ENCODE measurements around the gene GMEB1. TPM values are rescaled to one million over a fixed set of nuclear protein-coding genes. Genes with fewer than 3 reads are reported as not detected.
A peak's percentile ranks its signal among the peaks of the same experiment; 100 is the strongest.
"Not testable (repeated sequence)": the region's sequence is repeated elsewhere in the genome, so short reads cannot be mapped to it uniquely, and the experiment has no call there.

GMEB1 gene
- total RNA-seq, 2 donors from 2014 or later, result 4.7 to 15.5 TPM

DNA sequence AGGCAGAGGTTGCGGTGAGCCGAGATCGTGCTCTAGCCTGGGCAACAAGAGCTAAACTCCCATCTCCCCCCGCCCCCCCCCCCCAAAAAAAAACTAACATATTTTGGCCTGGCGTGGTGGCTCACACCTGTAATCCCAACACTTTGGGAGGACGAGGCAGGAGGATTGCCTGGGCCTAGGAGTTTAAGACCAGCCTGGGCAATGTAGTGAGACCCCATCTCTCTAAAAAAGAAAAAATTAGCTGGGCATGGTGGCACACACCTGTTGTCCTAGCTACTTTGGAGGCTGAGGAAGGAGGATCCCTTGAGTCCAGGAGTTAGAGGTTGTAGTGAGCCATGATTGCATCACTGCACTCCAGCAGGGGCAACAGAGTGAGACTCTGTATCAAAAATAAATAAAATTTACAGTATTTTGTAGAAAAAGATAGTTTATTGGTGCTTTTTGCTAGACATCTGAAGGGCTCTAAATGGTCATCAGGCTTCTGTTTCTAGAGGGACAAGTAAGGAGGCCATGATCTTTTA lies 77.1 kb downstream of the GMEB1 start:
- TF ChIP-seq, protein P1, sequence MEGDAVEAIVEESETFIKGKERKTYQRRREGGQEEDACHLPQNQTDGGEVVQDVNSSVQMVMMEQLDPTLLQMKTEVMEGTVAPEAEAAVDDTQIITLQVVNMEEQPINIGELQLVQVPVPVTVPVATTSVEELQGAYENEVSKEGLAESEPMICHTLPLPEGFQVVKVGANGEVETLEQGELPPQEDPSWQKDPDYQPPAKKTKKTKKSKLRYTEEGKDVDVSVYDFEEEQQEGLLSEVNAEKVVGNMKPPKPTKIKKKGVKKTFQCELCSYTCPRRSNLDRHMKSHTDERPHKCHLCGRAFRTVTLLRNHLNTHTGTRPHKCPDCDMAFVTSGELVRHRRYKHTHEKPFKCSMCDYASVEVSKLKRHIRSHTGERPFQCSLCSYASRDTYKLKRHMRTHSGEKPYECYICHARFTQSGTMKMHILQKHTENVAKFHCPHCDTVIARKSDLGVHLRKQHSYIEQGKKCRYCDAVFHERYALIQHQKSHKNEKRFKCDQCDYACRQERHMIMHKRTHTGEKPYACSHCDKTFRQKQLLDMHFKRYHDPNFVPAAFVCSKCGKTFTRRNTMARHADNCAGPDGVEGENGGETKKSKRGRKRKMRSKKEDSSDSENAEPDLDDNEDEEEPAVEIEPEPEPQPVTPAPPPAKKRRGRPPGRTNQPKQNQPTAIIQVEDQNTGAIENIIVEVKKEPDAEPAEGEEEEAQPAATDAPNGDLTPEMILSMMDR (IDR thresholded peaks at IDR 0.05), result no peak
- H3K27ac ChIP-seq, result no peak overlapping the region
- ATAC-seq (ENCODE audit: insufficient number of reproducible peaks, low FRiP score, low read depth) (no peak), DNase-seq (ENCODE audit: low spot score) (no peak)
- H3K9me3 ChIP-seq, result no peaks in the 10 kb centered on the region
- peaks cover 27% of the 10 kb centered on the region for H3K36me3 ChIP-seq
- no peak overlapping the region for H3K4me3 ChIP-seq
- peaks cover 48 to 79% of the 10 kb centered on the region in 2 donors for H3K4me1 ChIP-seq (ENCODE audit: control insufficient read depth in 1 of 2, low read depth in 2 of 2)
- no peaks in the 10 kb centered on the region for H3K27me3 ChIP-seq (replicated peaks; ENCODE audit: insufficient read depth)

DNA sequence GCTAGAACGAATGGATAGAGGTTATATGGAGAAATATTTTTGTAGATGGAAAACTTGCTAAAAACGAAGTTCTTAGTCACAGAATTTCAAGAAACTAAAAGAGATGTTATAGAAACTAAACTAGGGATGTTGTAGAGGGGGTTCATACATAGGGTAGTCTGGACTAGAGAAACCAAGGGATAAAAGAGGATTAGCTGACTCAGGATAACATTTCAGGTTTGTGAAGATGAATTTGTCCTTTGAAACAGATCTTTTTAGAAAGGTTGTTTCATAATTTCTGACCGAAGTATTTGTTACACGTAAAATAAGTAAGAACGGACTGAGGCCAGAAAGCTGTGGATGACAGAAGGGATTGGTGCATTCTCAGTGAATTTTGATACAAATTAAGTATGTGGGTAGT lies 81.7 kb downstream of the GMEB1 start:
- no peak overlapping the region for H3K27ac ChIP-seq
- TF ChIP-seq, protein P1 (IDR thresholded peaks at IDR 0.05), result no peak
- peaks cover 3% of the 10 kb centered on the region for H3K36me3 ChIP-seq
- no peaks in the 10 kb centered on the region for H3K9me3 ChIP-seq
- no peak overlapping the region for H3K4me3 ChIP-seq
- H3K27me3 ChIP-seq (replicated peaks; ENCODE audit: insufficient read depth), result no peaks in the 10 kb centered on the region
- no peak for DNase-seq (ENCODE audit: low spot score)
- peaks cover 64 to 91% of the 10 kb centered on the region in 2 donors for H3K4me1 ChIP-seq (ENCODE audit: control insufficient read depth in 1 of 2, low read depth in 2 of 2)
- ATAC-seq (ENCODE audit: insufficient number of reproducible peaks, low FRiP score, low read depth), result no peak

DNA sequence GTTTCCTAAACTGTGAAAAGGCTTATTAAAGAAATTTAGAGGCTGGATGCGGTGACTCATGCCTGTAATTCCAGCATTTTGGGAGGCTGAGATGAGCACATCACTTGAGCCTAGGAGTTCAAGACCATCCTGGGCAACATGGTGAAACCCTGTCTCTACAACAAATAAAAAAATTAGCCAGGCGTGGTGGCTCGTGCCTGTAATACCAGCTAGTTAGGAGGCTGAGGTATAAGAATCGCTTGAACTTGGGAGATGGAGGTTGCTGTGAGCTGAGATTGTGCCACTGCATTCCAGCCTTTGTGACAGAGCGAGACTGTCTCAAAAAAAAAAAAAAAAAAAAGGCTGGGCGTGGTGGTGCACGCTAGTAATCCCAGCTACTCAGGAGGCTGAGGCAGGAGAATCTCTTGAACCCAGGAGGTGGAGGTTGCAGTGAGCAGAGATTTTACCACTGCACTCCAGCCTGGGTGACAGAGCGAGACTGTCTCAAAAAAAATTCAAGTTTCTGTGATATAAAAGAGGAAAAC lies 82.2 kb downstream of the GMEB1 start:
- not testable (repeated sequence) for H3K9me3 ChIP-seq; H3K36me3 ChIP-seq; H3K27ac ChIP-seq; H3K27me3 ChIP-seq (replicated peaks; ENCODE audit: insufficient read depth); ATAC-seq (ENCODE audit: insufficient number of reproducible peaks, low FRiP score, low read depth); DNase-seq (ENCODE audit: low spot score)
- Histone ChIP-seq H3K4me3 (peak overlapping the region; percentile 22), H3K4me1 (ENCODE audit: control insufficient read depth in 1 of 2, low read depth in 2 of 2) (peaks cover 67 to 93% of the 10 kb centered on the region in 2 donors)

DNA sequence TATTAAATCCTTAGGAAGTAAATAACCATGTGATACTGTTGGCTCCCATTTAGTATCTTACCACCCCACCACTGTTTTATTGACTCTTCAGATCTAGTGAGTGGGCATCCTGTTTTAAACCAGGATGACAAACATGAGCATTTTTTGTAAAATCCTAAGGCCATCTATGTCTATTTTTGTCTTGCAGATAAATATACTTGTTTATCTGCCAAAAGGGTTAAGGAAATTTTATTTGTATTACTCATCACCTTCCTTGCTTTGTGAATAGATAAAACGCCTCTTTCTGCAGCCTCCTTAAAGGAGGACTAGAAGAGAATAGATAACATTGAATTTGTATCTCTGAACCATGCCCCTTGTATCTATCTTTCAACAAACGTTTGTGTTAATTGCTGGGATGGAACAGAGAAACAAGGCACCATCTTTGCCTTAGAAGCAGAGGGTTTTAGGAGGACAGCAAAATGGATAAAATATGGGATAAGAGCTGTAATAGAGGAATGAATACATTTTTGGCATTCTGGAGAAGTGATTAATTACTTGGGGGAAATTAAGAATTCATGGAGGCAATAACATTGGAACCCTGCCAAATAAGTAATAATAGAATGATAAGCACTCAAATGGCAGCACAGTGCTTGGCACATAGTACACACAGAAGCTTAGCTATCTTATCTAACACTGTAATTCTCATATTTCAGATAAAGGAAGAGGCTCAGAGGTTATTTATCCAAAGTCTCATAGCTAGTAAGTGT lies 82.9 kb downstream of the GMEB1 start:
- no peak for ATAC-seq (ENCODE audit: insufficient number of reproducible peaks, low FRiP score, low read depth)
- DNase-seq (ENCODE audit: low spot score), result no peak
- Histone ChIP-seq H3K4me1 (ENCODE audit: control insufficient read depth in 1 of 2, low read depth in 2 of 2) (peaks cover 66 to 93% of the 10 kb centered on the region in 2 donors), H3K27ac (no peak overlapping the region), H3K36me3 (peaks cover 3% of the 10 kb centered on the region), H3K27me3 (replicated peaks; ENCODE audit: insufficient read depth) (no peaks in the 10 kb centered on the region), H3K4me3 (peak overlapping the region; percentile 22), H3K9me3 (no peaks in the 10 kb centered on the region)
- TF ChIP-seq, protein P1 (IDR thresholded peaks at IDR 0.05), result no peak

DNA sequence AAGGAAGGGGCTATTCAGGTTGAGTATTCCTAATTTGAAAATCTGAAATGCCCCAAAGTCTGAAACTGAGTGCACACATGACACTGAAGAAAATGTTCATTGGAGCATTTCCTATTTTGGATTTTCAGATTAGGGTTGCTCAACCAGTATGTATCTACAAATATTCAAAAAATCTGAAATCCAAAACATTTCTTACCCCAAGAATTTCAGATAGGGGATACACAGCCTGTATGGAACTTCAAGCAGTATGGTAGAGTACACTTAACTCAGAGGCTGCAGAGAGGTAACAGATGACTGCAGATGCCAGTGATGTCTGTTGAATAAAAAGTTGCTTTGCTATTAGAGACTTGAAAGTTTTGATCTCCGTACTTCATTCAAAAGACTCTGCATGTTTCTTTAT lies 87.1 kb downstream of the GMEB1 start:
- DNase-seq (ENCODE audit: low spot score) (no peak), ATAC-seq (ENCODE audit: insufficient number of reproducible peaks, low FRiP score, low read depth) (no peak)
- TF ChIP-seq, protein P1 (IDR thresholded peaks at IDR 0.05), result no peak

More for the DNA sequence above, 87.1 kb downstream of the GMEB1 start:
- H3K36me3 ChIP-seq, result peaks cover 5% of the 10 kb centered on the region
- peak overlapping the region; percentile 35 for H3K4me3 ChIP-seq
- no peaks in the 10 kb centered on the region for H3K27me3 ChIP-seq (replicated peaks; ENCODE audit: insufficient read depth)
- no peak overlapping the region for H3K27ac ChIP-seq
- no peaks in the 10 kb centered on the region for H3K9me3 ChIP-seq
- H3K4me1 ChIP-seq (ENCODE audit: control insufficient read depth in 1 of 2, low read depth in 2 of 2), result peaks cover 39 to 62% of the 10 kb centered on the region in 2 donors
